Measurements from ENCODE around the gene GPC6. TPM values are rescaled to one million over a fixed set of nuclear protein-coding genes. Genes with fewer than 3 reads are reported as not detected.

Gene GPC6
- total and polyA plus RNA-seq, 9 of the 15 experiments (the other 6 are each of a cell fraction or from before 2014, with no cell fraction given) = under 0.01 to 0.20 (median 0.01) TPM; not detected in 4

DNA sequence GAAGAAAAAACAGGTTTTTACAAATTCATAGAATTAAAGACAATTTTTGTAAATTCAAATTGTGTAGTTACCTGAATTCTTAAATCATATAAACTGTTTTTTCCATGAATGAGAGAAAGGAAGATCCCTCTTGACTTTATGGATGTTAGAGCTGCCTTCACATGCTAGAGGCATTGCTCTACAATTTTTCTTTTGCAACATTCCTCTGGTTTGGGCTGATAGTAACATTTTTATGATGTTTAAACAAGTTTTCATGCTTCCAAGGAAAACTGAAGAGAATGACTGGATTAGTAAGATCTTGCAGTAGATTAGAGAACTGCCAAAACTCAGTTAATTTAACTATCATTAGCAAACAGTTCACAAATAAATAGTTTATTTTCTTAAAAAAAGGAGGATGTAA is 250.6 kb downstream of the GPC6 start (continued):
- TF ChIP-seq, protein P1, sequence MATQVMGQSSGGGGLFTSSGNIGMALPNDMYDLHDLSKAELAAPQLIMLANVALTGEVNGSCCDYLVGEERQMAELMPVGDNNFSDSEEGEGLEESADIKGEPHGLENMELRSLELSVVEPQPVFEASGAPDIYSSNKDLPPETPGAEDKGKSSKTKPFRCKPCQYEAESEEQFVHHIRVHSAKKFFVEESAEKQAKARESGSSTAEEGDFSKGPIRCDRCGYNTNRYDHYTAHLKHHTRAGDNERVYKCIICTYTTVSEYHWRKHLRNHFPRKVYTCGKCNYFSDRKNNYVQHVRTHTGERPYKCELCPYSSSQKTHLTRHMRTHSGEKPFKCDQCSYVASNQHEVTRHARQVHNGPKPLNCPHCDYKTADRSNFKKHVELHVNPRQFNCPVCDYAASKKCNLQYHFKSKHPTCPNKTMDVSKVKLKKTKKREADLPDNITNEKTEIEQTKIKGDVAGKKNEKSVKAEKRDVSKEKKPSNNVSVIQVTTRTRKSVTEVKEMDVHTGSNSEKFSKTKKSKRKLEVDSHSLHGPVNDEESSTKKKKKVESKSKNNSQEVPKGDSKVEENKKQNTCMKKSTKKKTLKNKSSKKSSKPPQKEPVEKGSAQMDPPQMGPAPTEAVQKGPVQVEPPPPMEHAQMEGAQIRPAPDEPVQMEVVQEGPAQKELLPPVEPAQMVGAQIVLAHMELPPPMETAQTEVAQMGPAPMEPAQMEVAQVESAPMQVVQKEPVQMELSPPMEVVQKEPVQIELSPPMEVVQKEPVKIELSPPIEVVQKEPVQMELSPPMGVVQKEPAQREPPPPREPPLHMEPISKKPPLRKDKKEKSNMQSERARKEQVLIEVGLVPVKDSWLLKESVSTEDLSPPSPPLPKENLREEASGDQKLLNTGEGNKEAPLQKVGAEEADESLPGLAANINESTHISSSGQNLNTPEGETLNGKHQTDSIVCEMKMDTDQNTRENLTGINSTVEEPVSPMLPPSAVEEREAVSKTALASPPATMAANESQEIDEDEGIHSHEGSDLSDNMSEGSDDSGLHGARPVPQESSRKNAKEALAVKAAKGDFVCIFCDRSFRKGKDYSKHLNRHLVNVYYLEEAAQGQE (IDR thresholded peaks at IDR 0.05; ENCODE audit: borderline replicate concordance) = no peak
- TF ChIP-seq, protein P1 (CRISPR knock-in tag; IDR thresholded peaks at IDR 0.05; ENCODE audit: low read depth) = no peak
- TF ChIP-seq, protein P2, sequence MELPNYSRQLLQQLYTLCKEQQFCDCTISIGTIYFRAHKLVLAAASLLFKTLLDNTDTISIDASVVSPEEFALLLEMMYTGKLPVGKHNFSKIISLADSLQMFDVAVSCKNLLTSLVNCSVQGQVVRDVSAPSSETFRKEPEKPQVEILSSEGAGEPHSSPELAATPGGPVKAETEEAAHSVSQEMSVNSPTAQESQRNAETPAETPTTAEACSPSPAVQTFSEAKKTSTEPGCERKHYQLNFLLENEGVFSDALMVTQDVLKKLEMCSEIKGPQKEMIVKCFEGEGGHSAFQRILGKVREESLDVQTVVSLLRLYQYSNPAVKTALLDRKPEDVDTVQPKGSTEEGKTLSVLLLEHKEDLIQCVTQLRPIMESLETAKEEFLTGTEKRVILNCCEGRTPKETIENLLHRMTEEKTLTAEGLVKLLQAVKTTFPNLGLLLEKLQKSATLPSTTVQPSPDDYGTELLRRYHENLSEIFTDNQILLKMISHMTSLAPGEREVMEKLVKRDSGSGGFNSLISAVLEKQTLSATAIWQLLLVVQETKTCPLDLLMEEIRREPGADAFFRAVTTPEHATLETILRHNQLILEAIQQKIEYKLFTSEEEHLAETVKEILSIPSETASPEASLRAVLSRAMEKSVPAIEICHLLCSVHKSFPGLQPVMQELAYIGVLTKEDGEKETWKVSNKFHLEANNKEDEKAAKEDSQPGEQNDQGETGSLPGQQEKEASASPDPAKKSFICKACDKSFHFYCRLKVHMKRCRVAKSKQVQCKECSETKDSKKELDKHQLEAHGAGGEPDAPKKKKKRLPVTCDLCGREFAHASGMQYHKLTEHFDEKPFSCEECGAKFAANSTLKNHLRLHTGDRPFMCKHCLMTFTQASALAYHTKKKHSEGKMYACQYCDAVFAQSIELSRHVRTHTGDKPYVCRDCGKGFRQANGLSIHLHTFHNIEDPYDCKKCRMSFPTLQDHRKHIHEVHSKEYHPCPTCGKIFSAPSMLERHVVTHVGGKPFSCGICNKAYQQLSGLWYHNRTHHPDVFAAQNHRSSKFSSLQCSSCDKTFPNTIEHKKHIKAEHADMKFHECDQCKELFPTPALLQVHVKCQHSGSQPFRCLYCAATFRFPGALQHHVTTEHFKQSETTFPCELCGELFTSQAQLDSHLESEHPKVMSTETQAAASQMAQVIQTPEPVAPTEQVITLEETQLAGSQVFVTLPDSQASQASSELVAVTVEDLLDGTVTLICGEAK (IDR thresholded peaks at IDR 0.05) = no peak
- TF ChIP-seq, protein P2 (CRISPR knock-in tag; IDR thresholded peaks at IDR 0.05) = no peak
- TF ChIP-seq GATAD2A (IDR thresholded peaks at IDR 0.05) (no peak), ZNF57 (CRISPR knock-in tag; IDR thresholded peaks at IDR 0.05) (no peak), ZNF79 (CRISPR knock-in tag; IDR thresholded peaks at IDR 0.05; ENCODE audit: low read depth) (no peak)
- TF ChIP-seq, protein P3, sequence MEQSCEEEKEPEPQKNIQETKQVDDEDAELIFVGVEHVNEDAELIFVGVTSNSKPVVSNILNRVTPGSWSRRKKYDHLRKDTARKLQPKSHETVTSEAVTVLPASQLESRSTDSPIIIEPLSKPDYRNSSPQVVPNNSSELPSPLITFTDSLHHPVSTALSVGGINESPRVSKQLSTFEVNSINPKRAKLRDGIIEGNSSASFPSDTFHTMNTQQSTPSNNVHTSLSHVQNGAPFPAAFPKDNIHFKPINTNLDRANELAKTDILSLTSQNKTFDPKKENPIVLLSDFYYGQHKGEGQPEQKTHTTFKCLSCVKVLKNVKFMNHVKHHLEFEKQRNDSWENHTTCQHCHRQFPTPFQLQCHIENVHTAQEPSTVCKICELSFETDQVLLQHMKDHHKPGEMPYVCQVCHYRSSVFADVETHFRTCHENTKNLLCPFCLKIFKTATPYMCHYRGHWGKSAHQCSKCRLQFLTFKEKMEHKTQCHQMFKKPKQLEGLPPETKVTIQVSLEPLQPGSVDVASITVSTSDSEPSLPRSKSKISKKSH (CRISPR knock-in tag; IDR thresholded peaks at IDR 0.05) = no peak
